CD4-positive, alpha-beta T cell treated with Interleukin-17A for 4 hours (primary cell): ENCODE data around the gene RUNX1.
A peak's percentile ranks its signal among the peaks of the same experiment; 100 is the strongest.

ENCODE experiments used
- DNase-seq: peaks from one replicate; pipeline ENCODE4 v3.0.0-alpha.2; 2020; ENCODE audit warnings: mixed read lengths

Gene RUNX1

DNA sequence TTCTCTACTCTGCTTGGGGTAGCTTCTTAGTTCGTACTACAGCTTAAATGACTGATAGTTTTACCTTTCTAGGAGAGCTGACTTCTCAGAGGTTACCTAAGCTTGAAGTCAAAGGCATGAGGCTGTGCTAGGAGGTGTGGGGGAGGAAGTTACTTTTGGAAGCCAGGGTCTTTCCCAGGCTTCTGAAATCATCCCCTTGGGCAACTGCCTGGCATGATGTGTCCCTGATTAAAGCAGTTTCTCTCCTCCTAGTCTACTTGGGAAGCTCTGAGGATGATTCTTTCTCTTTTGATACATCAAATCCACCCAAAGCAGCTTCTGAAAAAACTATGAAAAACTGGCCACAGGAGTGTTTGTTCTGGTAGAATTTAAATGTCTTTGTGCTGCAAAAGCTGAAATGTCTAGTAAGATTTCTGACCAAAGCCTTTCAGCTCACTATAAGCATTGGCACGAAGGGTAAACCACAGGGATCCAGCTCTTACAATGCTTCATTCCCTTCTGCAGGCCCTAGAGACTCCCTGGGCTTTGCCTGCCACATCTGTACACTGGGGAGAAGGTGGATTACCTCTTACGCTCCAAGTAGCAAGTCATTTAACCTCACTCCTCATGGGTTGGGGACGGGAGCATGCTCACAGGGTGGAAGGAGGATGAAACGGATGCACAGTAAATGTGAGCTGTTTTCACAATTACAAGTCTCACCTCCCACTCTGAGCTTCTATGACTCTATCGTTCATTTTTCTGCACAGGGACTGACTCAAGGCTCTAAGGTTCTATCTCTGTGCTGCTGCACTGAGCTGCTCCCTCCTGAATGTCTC, 59.6 kb downstream of the RUNX1 start:
- DNase-seq, result peak; percentile 42

GRCh38 chr21:34988625-34989024, 60.5 kb downstream of the RUNX1 start:
- DNase-seq, result no peak

GRCh38 chr21:34988139-34988538, 61.0 kb downstream of the RUNX1 start:
- DNase-seq, result no peak

- DNase-seq, result no peak
Observed at GRCh38 chr21:34987501-34988072, 61.5 kb downstream of the RUNX1 start.

DNA sequence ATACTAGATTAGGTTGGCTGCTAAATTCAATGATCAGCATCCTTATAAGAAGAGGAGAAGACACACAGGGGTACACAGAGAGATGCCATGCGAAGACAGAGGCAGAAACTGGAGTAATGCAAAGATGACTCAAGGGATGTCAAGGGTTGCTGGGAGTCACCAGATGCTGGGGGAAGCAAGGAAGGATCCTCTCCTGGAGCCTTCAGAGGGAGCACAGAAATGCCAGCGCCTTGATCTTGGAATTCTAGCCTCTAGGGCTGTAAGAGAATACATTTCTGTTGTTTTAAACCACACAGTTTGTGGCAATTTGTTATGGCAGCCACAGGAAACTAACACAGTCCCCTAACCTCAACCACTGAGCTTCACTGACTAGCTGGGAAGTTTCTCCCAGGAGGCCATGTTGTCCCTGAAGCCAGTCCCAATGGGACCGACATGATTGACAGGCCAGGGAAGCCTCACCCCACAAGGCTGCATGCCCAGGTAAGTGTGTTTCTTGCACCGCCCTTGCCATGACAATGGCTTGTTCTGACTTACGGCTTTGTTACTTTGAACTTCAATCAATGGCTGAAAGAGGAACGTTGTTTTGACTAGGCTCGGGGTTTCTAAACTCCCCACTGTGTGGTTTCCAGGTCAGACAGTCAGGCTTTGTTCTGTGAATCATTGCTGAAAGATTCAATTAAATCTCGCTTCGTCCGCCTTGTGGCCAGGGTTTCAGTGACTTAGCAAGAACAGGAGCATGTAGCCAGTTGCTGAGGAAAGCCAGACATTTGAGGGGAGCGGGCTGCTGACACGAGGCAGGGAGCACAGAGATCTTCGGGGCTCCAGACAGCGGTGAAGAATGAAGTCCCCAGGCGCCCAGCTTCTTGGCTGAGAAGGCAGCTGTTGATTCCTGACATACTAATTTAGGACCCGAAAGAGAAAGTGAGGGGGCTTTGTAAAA, 62.3 kb downstream of the RUNX1 start:
- DNase-seq, result peak; percentile 80

GRCh38 chr21:34984356-34985058, 64.6 kb downstream of the RUNX1 start:
- no peak for DNase-seq

DNA sequence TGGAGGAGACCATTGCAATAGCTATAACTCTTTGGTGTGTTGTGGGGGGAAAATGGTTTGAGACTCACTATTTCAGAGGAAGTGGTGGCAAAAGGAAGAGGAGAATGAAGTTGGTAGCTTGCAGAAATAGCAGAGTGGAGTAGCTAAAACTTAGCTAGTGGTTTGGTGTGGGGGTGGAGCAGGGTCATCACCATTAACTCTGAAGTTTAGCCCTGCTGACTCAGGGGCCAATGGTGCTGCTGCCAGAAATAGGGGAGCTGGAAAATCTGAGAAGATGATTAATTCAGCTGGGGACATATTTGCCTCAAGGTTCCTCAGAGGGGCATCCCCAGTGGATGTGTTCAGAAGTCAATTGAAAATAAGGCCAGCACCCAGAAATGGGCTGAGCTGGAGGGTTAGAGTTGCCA, 65.4 kb downstream of the RUNX1 start:
- DNase-seq, result peak; percentile 62

GRCh38 chr21:34981791-34982190, 67.3 kb downstream of the RUNX1 start:
- DNase-seq, result no peak

- no peak for DNase-seq
Observed at GRCh38 chr21:34980423-34981115, 68.5 kb downstream of the RUNX1 start.

DNA sequence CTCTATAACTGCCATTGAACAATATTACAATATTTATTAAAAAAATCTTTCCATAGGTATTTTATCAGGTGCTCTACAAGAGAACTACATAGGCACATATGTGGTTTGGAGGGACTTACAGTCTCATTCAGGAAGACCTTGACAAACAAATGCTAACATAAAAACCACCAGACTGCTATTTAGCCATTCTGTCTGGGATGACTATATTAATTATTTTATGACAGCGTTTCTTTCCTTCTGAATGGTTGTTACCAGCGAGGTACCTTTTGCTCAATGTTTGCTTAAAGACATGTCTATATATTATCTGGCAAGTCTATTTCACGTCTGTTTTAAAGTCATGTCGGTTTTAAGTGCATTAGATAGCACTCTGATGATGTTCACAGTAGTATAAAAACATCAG, 69.7 kb downstream of the RUNX1 start:
- DNase-seq, result no peak

DNA sequence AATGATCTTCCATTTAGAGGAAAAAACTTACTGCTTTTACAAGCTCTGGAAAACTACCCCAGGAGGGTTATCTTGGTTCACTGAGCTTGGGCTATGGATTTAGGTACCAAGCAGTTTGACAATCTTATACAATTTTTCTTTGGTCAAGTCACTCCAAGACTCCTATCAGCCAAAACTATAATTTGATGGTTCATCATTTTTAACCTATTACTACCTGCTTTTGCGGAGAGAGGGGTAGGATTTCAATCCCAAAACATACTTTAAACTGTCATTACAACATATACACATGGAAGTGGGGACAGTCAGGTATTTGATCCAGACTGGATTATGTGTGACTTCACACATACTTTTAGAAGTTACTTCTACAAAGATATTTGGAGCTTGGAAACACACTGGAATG, 71.8 kb downstream of the RUNX1 start:
- no peak for DNase-seq

GRCh38 chr21:34974162-34974981, 74.7 kb downstream of the RUNX1 start:
- peak; percentile 62 for DNase-seq

DNA sequence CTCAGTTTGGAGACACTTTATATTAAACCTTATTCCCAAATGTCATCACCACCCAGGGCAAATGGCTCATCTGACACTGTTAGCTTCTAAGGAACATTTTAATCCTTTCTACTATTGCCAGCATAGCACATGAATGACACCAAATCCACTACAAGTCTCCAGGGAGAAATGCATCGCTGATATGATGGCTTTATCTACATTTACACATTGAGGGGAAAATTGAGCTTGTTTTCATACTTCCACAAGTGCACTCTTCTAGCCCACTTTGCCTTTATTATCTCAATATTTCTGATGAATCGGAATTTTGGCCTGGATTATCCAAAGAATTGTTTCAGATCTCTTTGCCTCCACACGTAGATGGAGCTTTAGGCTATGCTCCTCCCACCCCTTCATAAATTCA, 75.4 kb downstream of the RUNX1 start:
- no peak for DNase-seq

DNA sequence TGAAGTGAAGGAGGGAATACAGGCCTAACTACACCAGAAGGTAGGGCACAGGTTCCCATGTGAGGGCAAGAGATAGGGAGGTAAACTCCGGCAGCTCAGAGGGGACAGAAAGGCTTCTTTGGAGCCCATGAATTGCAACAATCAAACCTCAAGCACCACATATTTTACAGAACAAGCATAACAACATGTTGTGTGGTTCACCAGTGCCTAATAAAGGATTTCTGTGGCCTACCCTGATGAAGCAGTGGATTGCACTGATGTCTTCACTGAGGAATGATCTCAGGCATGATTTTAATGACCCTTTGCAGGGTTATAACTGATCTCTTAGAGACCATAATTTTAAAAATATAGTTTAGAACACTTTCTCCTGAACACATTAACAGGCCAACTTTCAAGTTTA, 77.4 kb downstream of the RUNX1 start:
- DNase-seq, result no peak

GRCh38 chr21:34970566-34970965, 78.5 kb downstream of the RUNX1 start:
- DNase-seq, result no peak

DNA sequence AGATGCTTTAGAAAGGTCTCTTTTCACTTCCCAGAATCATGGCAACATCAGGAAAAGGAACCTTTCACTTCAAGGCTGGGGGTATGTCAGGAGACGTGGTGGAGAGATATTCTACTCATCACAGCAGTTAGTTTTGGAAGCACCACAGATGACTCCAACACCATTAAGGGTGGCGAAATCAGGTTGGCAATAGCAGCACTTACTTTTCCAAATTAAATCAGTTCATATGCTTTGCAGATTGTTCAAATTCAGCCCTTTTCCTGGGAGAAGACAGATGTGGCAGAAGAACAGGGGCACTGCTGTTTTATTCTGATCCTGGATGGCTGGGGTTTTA, 79.0 kb downstream of the RUNX1 start:
- no peak for DNase-seq

DNA sequence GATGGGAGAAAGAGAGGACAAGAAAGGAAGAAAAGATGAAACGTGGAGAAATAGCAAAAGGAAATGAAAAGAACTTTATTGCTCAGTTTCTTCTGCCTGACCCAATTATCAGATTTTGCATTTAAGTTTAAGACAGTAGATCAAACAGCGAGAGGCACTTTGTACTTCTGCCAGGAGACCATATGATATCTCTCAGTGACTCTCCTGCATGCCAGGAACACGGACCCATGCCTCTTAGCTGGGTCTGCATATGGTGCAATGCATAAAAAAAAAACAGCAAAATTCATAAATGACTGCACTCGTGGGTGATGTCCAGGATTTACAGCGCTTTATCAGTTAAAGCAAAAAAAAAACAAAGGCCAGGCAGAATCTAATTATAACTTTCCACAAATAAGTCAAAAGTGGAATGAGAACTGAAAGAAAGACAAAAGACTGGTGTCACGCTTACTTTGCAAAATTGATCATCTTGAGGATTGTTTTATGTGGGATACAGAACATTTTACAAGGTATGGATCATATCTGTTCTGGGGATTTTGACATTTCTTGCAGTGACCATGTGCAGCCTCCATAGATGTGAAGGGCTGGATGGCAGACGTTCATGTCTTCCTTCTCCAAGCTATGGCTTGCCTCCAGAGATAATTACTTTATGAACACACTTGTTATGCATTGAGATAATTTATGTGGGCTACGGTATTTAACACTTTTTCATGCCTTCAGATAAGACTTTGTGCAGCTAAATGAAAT, 79.5 kb downstream of the RUNX1 start:
- DNase-seq, result peak; percentile 42

DNA sequence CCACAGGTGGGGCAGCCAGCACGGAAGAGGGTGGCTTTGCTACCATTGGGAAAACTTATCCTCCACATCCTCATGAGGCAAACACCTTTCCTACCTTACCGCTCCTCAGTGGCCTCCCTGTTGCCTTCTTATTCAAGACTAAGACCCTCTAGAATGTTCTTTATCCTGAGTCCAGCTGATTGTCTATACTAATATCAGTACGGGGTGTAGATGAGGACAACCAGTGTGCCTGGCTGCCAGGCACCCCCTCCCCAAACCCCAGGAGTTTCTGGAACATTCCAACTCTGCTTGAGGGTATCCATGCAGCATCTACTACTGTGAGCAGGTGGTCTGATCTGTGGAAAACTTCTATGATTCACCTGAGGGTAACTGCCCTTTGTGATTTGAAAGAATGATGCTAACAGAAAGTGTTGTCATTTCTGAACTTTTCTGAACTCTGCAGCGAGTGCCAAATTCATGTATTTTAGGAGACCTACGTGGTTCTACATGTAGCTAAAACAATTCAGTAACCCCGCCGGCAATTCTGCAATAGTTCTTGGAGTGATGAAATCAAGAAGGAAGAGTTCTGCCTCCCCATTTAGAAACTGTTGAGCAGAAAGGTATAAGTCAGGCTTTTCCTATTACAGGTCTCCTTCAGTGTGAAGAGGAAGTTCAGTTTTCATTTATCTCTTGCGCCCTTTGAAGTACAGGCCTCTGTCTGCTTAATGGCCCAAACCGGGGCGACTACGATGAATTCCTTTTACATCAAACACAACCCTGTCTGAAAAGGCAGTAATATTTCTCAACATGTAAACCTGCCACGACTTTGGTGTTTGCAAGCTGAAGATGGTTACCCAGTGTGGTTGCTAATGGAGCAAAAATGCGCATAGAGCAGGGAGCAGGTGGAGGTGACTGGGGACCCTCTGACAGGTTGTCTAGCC, 80.4 kb downstream of the RUNX1 start:
- peak; percentile 37 for DNase-seq

DNA sequence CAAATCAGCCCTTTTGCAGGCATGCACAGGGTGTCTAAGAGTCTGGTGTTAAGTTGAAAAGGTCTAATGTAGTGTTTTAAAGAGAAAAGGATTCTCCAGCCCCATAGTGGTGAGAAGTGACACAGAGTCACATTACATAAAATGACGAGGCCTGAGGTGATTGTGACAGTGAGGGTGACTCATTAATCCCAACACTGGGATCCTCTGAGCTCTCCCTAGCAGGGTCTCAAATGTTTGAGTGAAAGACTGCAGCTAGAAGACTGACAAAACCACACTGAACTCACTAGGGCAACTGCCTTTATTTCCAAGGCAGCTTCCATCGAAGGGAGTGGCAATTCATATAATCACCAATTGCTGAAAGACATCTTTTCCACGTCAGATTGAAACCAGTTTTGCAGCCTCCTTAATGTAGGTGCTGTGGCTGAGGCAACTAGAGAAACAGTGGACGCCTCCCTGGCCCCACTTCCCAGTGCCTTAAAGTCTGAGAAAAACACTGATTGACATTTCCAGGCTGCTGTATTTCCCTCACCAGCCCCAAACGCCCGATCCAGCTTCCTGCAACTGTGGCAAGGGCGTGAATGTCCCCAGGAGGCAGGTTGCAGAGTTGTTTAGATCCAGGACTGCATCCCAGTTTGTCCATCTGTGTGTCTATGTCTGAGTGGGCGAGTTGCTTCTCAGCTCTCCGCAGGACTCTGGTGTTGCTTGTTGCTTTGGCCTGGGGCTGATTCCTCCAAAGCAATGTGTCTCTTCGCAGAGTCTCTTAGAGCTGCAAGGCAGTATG, 81.4 kb downstream of the RUNX1 start:
- peak; percentile 35 for DNase-seq
